Stimulated activated CD4-positive, alpha-beta T cell treated with anti-CD3 and anti-CD28 coated beads, TNF-alpha, amount 100 ng/mL, for 1 hour (primary cell): Measurements from ENCODE around the gene PNLIPRP3.
"Not testable (repeated sequence)": the region's sequence is repeated elsewhere in the genome, so short reads cannot be mapped to it uniquely, and the experiment has no call there.

ENCODE experiments used
- DNase-seq, 3 donors: peaks; one replicate each; pipeline ENCODE4 v3.0.0-alpha.2; 2020; ENCODE audit warnings: low read depth in 3 of 3, low spot score in 1 of 3

PNLIPRP3 gene

DNA sequence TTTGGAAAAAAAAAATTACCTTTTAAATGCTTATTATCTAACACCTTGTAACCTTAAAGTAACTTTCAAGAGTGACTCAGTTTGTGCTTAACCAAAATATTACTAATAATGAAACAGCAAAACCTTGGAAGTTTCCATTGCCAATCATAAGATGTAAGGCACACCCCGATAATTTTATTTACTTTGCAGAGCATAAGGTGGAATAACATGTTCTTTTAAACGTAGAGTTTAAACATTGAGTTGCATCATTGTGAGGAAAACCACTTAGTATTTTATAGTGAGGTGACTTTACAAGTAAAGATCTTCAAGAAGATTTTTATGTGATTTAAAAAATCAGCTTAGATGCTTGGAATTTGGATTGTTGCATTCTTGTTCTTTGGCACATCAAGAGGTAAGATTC lies at the start of gene PNLIPRP3:
TSS of gene PNLIPRP3 (plus strand) at position 177 of the 400 bp plus-strand sequence. CDS start at position 343, 166 bp downstream.
- DNase-seq = no peak

DNA sequence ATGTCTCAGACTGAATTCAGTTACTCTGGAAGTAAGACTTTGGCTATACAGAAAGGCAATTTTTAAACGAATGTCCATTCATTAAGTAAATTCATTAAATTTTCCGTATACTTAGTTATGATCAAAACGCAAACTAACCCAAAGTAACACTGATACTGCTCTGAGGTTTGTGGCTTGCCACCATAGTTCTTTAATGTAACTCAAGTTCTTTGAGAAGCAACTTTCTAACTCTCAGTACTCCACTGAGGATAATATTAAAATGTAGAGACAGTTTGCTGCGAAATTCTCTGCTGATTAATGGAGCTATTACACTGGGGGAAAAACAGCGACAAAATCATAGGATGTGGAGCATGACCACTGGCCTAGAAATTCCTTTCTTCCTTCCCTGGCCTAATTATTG lies 45.4 kb upstream of the PNLIPRP3 start:
- no peak for DNase-seq

DNA sequence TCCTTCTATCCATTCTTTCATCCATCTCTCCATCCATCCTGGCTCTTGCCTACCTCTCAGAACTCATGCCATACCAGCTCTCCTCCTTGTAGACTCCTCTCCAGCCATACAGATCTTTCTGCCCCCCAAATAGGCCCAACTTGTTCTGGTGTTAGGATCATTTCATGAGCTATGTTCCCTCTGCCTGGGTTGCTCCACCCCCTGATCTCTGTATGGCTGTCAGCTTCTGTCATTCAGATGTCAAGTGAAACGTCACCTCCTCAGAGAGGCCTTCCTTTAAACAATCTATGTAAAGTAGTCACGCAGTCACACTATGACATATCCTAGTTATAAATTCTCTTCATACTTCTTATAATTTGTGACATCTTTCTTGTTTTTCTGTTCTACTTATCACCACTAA lies 42.3 kb upstream of the PNLIPRP3 start:
- no peak for DNase-seq

DNA sequence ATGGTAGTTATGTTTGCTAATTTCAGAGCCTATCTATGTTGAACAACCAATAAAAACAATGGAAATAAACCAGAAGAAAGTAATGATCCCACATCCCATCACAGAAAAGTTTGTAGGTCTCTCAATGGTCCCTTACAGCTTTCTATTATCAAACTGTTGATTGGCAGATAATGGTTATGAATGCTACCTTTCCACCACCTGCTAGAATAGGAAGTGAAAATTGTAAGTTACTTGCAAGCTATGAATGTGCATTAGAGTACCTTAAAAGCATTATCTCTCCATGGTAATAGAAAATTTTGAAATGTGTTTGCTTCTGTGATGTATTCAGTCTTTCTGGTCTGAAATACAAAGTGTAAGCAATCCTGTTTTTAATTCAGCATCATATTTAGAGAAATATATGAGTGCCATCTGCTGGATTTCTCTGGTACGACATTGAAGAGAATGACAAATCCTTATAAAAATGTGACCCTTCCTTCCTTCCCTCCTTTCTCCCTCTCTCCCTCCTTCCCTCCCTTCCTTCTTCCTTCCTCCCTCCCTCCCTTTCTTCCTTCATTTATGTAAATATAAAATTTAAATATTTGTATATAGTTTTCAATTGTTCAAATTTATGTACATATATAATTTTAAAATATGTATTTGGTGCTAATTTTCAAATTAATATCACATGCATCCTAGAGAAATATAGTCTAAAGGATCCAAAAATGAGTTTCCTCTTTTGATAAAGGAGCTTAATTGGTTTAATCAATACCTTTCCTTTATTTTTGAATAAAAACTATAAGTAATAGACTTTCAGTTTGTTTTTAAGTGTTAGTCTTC lies 41.4 kb upstream of the PNLIPRP3 start:
- DNase-seq = no peak

DNA sequence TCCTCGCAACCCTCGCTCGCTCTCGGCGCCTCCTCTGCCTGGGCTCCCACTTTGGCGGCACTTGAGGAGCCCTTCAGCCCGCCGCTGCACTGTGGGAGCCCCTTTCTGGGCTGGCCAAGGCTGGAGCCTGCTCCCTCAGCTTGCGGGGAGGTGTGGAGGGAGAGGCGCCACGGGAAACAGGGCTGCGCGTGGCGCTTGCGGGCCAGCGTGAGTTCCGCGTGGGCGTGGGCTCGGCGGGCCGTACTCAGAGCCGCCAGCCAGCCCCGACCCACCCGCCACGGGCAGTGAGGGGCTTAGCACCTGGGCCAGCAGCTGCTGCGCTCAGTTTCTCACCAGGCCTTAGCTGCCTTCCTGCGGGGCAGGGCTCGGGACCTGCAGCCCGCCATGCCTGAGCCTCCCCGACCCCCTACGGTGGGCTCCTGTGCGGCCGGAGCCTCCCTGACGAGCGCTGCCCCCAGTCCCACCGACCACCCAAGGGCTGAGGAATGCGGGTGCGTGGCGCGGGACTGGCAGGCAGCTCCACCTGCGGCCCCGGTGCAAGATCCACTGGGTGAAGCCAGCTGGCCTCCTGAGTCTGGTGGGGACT lies 34.3 kb upstream of the PNLIPRP3 start:
- not testable (repeated sequence) for DNase-seq

DNA sequence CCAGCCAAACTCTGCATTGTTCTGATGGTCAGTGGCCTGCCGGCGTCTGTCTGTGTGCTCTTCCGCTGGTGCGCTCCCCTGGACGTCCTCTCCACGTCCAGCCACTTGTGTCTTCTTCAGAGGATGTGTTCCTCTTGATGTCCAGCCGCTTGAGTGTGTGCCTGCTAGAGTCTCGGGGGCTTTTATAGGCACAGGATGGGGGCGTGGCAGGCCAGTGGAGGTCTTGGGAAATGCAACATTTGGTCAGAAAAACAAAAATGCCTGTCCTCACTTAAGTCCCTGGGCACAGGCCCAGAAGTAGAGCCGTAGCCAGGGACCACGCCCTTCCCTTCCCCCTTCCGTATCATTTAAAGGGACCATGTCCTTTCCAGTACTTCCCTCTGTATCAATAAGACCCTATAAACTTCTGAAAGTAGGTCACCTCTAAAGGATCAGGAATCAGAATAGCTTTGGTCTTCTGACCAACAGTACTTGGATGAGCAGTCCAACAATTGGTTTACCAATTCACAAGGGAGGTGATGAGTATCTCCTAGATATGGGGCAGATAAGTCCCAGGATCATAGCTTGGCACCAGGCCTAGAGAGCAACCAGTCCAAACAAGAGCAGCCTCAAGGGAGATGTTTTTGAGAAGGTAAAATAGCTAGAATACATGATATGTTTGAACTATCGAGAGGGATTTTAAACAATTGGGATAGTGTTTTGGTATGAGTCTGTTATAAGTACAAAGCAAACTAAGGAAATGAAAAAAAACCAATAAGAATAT lies 32.2 kb upstream of the PNLIPRP3 start:
- DNase-seq = no peak

DNA sequence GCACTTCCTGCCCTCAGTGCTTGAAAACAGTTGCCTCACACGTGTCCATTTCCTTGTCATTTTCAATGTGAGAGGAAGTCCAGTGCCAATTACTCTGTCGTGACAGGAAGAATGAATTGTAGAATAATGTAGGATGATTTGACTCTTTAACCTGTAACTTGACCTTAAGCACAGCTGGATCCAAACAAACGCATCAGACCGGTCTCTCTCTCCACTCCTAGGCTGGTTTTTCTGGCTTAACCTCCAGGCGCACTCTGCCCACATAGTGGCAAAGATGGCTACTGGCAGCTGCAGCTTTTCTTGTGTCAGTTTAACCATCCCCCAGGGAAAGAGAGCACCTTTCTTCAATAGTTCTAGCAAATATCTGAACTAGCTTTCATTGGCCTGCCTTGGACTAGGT lies 29.4 kb upstream of the PNLIPRP3 start:
- no peak for DNase-seq

DNA sequence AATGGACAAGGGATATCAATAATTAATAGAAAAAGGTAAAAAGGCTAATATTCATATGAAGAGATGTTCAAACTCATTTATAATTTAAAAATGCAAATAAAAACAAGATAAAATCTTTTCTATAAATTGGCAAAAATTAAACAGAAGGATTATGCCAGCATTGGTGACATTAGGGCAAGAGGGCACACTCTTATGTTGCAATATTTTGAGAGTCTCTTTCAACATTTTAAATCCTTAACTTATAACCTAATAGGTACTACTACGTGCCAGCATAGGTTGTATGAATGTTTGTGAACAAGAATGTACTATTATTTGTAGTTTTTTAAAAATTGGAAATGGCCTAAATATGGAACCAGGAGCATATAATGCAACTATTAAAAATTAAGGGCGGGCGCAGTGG lies 24.8 kb upstream of the PNLIPRP3 start:
- DNase-seq = no peak

DNA sequence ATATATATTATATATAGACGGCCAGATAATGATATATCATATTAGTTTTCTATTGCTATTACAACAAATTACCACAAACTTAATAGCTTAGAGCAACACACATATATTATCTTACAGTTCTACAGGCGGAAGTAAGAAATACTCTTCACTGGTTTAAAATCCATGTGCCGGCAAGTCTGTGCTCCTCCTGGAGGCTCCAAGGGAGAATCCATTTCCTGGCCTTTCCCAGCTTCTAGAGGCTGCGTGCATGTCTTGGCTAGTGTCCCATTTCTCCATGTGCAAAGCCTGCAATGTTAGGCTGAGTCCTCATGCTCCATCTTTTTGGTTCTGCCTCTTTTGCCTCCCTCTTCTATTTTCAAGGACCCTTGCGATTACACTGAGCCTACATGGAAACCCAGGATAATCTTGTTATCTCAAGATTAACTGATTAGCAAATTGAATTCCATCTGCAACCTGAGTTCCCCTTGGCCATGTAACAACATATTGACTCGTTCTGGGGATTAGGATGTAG lies 23.9 kb upstream of the PNLIPRP3 start:
- no peak for DNase-seq

DNA sequence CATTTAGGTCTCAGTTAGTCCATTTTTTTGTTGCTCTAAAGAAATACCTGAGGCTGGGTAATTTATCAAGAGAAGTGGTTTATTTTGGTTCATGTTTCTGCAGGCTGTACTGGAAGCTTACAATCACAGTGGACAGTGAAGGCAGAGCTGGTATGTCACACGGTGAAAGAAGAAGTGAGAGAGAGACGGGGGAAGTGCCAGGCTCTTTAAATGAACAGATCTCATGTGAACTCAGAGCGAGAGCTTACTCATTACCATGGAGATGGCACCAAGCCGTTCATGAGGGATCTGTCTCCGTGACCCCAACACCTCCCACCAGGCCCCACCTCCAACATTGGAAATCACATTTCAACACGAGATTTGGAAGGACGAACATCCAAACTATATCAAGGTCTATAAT lies 18.9 kb upstream of the PNLIPRP3 start:
- no peak for DNase-seq

DNA sequence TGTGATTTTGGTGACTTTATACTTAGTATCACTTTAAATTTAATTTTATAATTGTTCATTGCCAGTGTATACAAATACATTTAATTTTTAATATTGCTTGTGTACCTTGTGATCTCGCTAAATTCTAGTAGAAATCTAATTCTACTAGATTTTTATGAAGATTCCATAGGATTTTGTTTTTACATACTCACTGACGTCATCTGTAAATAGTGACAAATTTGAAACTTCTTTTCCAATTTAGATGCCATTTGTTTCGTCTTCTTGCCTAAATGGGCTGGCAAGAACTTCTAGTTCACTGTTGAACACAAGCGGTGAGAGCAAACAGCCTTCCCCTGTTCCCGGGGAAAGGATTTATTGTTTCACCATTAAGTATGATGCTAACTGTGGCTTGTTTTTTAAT lies 17.3 kb upstream of the PNLIPRP3 start:
- no peak for DNase-seq

DNA sequence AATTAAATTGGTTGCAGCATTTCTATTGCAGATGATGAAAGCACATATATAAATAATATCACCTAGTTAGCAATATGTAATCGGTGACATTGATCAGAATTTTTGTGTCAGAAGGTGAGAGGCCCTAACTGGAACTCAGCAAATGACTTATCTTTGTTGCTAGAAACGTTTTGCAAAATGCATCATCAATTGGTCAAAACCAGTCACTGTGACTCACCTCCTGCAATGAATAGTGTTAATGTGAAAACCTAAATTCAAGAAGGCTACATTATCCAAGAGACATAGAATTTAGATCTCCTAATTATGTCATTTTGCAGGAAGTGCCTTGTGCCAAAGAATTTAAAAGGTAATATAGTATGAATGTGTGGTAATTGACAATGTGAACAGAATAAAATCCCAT lies 9.8 kb upstream of the PNLIPRP3 start:
- DNase-seq = no peak

DNA sequence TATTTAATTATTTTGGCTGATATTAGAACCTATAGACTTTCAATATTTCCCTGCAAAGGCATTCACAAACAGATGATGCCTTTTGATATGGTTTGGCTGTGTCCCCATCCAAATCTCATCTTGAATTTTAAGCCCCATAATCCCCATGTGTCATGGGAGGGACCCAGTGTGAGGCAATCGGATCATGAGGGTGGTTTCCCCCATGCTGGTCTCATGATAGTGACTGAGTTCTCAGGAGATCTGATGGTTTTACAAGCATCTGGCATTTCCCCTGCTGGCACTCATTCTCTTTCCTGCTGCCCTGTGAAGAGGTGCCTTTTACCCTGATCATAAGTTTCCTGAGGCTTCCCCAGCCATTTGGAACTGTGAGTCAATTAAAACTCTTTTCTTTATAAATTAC lies 9.3 kb upstream of the PNLIPRP3 start:
- DNase-seq = no peak

DNA sequence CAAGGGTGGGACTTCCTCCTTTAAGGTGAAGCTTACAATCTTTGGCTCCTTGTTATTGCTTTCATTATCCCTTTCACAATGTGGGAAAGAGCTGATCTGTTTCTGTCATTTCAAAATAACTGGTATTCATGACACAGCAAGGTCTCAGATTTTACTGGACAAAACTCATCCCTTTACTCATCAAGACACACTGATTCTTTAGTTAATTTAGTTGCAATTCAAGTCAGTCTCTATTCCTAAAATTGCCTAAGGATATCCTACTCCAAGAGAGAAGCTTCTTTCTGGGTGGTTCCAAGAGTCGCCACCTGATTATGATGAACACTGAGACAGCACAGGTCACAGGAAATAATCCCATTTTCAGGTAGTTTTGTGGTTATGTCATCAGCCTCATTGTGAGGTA lies 5.8 kb upstream of the PNLIPRP3 start:
- DNase-seq = no peak

DNA sequence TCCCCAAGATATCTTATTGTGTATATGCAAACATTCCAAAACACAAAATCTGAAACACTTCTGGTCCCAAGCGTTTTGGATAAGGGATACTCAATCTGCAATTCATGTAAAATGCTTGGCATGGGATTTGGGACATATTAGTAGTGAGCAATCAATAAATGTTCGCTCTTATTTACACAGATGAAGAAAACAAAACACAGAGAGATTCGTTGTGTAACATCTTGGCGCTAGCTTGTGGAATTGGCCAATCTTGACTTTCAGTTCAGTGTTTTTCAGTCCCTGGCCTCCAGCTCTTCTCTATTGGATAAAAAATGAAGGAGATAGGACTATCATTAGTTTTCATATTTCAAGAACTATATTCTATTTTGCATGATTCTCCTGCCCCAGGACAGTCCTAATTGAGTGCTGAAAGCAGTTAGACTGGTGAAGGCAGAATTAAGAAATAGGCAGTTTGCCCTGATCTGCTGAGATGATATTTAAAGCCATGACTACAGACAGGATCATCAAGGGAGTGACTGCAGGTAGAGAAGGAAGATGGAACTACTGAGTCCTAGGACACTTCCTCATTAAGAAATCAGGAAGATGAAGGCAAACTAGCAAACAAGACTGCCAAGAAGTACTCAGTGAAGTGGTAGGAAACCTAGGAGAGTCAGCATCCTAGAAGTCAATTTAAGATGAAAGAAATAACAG lies 1.8 kb downstream of the PNLIPRP3 start:
- DNase-seq = no peak

DNA sequence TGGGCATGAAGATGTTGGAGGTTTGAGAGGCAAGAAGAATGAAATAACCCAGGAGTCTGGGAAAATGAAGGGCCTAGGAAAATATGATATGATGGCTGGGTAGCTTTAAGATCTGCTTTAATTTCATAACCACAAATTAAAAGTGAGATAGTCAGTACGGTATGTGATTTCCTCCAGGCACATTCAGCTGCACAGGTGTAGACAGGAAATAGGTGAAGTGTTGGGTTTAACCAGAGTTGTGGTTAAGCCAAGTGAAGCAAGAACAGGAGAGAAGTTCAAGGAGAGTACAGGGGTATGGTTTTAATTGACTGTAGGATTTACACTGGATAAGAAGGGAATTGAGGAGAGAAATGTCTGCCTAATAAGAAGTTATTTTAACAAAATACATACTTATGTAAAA lies 2.6 kb downstream of the PNLIPRP3 start:
- DNase-seq = no peak

DNA sequence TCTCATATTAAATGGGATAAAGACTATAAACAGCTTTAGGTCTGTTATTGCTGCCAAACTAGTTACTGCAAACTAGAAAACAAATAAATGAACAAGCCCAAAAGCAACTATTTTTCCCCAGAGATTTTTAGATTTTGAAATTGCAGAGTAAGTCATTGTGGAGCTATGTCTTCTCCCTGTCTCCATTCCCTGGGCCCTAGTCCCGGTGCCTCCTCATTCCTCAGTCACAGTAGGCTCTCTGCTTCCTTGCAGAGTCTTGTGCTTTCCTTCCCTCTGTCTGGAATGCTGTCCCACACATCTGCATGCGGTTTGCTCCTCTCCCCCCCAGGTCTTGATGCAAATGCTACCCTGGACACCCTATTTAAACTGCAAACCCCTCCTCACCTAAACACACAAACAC lies 4.0 kb downstream of the PNLIPRP3 start:
- DNase-seq = no peak

DNA sequence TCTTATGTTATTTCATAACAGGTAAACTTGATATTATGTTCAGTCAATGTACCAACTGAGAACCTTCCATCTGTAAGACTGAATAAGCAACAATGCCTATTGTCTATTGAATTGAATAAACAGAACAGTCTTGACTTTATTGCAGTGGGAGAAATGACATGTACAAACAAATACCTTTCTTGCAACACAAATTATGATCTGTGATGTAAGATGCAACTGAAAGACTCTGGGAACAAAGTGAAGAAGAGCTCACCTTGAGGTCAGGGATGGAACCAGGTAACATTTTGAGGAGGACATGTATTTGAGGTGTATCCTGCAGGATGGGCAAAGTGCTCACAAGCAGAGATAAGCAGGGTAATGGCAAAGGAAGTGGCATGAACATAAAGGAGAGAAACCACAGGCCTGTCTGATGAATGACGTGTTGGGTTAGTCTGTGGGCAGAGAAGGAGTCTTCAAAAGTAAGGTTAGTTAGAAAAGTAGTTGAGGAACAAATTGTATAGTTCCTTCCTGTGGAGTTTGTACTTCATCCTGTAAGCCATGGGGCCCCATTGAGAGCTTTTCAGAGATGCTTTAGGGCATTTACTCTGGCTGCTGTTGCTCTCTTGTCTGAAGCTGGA lies 9.5 kb downstream of the PNLIPRP3 start:
- no peak for DNase-seq

DNA sequence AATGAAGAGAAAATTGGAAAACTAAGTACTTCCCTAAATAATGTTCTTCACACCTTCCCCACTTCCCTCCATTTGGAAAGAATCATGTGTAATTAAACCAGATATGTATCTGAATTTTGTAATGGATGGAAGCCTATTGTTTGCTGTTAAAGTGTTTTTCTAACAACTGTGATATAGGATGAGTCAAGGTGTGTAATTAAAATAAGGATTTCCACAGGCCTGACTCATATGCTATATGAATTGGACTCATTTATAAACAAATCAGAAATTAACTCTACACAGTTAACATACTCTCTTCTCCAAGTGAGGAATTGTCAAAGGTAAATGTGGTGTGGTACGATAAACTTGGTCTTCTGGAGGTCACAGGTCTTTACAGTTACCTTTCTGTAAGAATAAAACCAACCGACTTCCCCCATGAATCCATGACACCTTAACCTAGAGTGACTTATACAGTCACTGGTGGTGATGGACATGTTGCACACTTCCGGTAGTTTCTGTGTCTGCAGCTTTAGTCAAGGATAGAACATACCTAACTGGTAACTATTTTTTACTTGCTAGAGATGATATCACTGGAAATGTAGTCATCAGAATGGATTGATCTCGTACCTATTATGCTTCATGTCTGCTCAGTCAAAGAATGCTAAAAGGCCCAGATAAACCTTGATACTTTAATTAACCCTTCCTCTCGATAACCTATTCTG lies 12.8 kb downstream of the PNLIPRP3 start:
- DNase-seq = no peak

DNA sequence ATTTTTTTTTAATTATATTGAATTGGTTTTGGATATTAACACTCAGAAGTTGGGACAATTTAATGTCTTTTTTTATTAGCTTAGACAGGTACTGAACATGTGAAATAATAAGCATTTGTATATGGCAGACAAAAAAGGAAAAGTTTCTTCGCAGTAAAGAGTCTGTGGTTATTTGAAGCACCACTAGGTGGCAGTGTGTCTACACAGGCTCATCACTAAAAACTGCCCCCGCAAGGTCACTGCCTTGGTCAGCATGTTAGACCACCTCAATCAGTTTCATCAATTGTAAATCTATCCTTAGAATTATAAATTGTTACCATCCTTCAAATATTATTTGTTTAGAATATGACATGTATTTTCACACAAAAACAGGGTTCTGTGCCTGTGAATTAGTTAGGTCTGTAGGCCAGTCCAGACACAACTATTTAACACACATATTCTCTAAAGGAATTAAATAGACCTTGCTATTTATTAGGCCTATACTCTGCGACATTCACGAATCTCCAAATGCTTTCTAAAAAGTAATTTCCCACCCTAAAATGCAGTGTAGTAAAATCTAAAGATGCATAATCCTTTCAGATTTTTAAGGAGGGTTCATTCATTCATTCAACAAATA lies 17.0 kb downstream of the PNLIPRP3 start:
- DNase-seq = no peak
